ENCODE results near the gene MSH3. TPM values are rescaled to one million over a fixed set of nuclear protein-coding genes. Genes with fewer than 3 reads are reported as not detected.
"Not testable (repeated sequence)": the region's sequence is repeated elsewhere in the genome, so short reads cannot be mapped to it uniquely, and the experiment has no call there.

MSH3 gene
- total RNA-seq, 1 donor from 2014 or later: 19.4 TPM

- intact Hi-C loops (cut with micrococcal nuclease): not testable (repeated sequence)
These were observed 186.8 kb downstream of the MSH3 start for GRCh38 chr5:80841026-80841797.

- intact Hi-C loops (cut with micrococcal nuclease): not testable (repeated sequence)
These were observed 192.0 kb downstream of the MSH3 start for GRCh38 chr5:80846422-80846821.

GRCh38 chr5:80850168-80850567 is 195.7 kb downstream of the MSH3 start:
- intact Hi-C loops (cut with micrococcal nuclease): not testable (repeated sequence)

GRCh38 chr5:80852331-80853245 is 198.1 kb downstream of the MSH3 start:
- intact Hi-C loops (cut with micrococcal nuclease): no loop called here

- intact Hi-C loops (cut with micrococcal nuclease): no loop called here
These were observed 199.0 kb downstream of the MSH3 start for GRCh38 chr5:80853413-80853812.

- intact Hi-C loops (cut with micrococcal nuclease): no loop called here
These were observed 200.1 kb downstream of the MSH3 start for GRCh38 chr5:80854583-80854982.

- intact Hi-C loops (cut with micrococcal nuclease): no loop called here
These were observed 206.6 kb downstream of the MSH3 start for GRCh38 chr5:80860924-80861613.

GRCh38 chr5:80863708-80864107 is 209.3 kb downstream of the MSH3 start:
- intact Hi-C loops (cut with micrococcal nuclease): loop anchor here (2.0 kb wide), 1 partner anchor 107 kb away; no protein-coding TSS in a partner anchor

- intact Hi-C loops (cut with micrococcal nuclease): loop anchor here (2.0 kb wide), 1 partner anchor 107 kb away; no protein-coding TSS in a partner anchor
These were observed 209.7 kb downstream of the MSH3 start for GRCh38 chr5:80864109-80864508.

- intact Hi-C loops (cut with micrococcal nuclease): loop anchor here (2.0 to 5.0 kb wide), 2 partner anchors 108 to 142 kb away; no protein-coding TSS in a partner anchor
These were observed 210.4 kb downstream of the MSH3 start for GRCh38 chr5:80864706-80865435.

GRCh38 chr5:80865551-80865950 is 211.1 kb downstream of the MSH3 start:
- intact Hi-C loops (cut with micrococcal nuclease): loop anchor here (2.0 to 5.0 kb wide), 2 partner anchors 109 to 142 kb away; no protein-coding TSS in a partner anchor

GRCh38 chr5:80866371-80866770 is 211.9 kb downstream of the MSH3 start:
- intact Hi-C loops (cut with micrococcal nuclease): loop anchor here (5.0 kb wide), 1 partner anchor 141 kb away; no protein-coding TSS in a partner anchor

- intact Hi-C loops (cut with micrococcal nuclease): loop anchor here (1.0 to 5.0 kb wide), 2 partner anchors 94 to 140 kb away; no protein-coding TSS in a partner anchor
These were observed 212.8 kb downstream of the MSH3 start for GRCh38 chr5:80867233-80867632.

GRCh38 chr5:80870442-80870841 is 216.0 kb downstream of the MSH3 start:
- intact Hi-C loops (cut with micrococcal nuclease): no loop called here

GRCh38 chr5:80871541-80871961 is 217.1 kb downstream of the MSH3 start:
- intact Hi-C loops (cut with micrococcal nuclease): no loop called here

GRCh38 chr5:80874162-80874561 is 219.7 kb downstream of the MSH3 start:
- intact Hi-C loops (cut with micrococcal nuclease): no loop called here

- intact Hi-C loops (cut with micrococcal nuclease): no loop called here
These were observed 223.1 kb downstream of the MSH3 start for GRCh38 chr5:80877592-80877991.

GRCh38 chr5:80881726-80882125 is 227.3 kb downstream of the MSH3 start:
- intact Hi-C loops (cut with micrococcal nuclease): no loop called here

GRCh38 chr5:80883390-80883789 is 228.9 kb downstream of the MSH3 start:
- intact Hi-C loops (cut with micrococcal nuclease): not testable (repeated sequence)

- intact Hi-C loops (cut with micrococcal nuclease): no loop called here
These were observed 229.8 kb downstream of the MSH3 start for GRCh38 chr5:80884086-80884813.

Data from T-helper 1 cell treated with Interleukin-12 subunit alpha and Interleukin-12 subunit beta and Interleukin-4 antibody, amounts not matched to agents 30 ng/mL and 1 ng/mL, for 36 hours (primary cell).